CD4-positive, CD25-positive, alpha-beta regulatory T cell (primary cell): ENCODE measurements around the gene ZCCHC4. TPM values are rescaled to one million over a fixed set of nuclear protein-coding genes. Genes with fewer than 3 reads are reported as not detected.

Experiments used
- ATAC-seq, 2 donors: fragments of 150-1000 bp; cut with Tn5 transposase; one replicate each; pipeline ENCODE4 v1.10.0; 2021; ENCODE audit warnings: low read depth in 2 of 2, moderate number of reproducible peaks in 2 of 2, moderate library complexity in 1 of 2
- DNase-seq, 3 donors: peaks; one replicate each; pipeline versions ENCODE4 v3.0.0 to v3.0.0-alpha.2; 2012 to 2022; ENCODE audit warnings: mixed read lengths in 1 of 3
- H3K27ac ChIP-seq: one replicate; pipeline ENCODE4 v1.7.0; 2013; ENCODE audit warnings: mild to moderate bottlenecking, low read length; ENCODE audit not compliant: insufficient read depth, poor library complexity, severe bottlenecking
- H3K27me3 ChIP-seq: one replicate; pipeline ENCODE4 v1.7.0; 2013; ENCODE audit warnings: low read length; ENCODE audit not compliant: control insufficient read depth, insufficient read depth
- H3K36me3 ChIP-seq: one replicate; pipeline ENCODE4 v1.7.0; 2013; ENCODE audit warnings: mild to moderate bottlenecking, low read length, moderate library complexity; ENCODE audit not compliant: control insufficient read depth, insufficient read depth
- H3K4me1 ChIP-seq: 2 replicates; pipeline ENCODE4 v1.7.0; 2013; ENCODE audit warnings: mild to moderate bottlenecking, low read length; ENCODE audit not compliant: insufficient read depth, control insufficient read depth, poor library complexity, severe bottlenecking
- H3K4me3 ChIP-seq: one replicate; pipeline ENCODE4 v1.7.0; 2013; ENCODE audit warnings: low read depth, mild to moderate bottlenecking, low read length, moderate library complexity
- H3K9me3 ChIP-seq, 2 experiments: 1 replicate in 1 of 2; 2 replicates in 1 of 2; pipeline ENCODE4 v1.7.0; 2013; ENCODE audit warnings: low read length in 2 of 2, mild to moderate bottlenecking in 1 of 2, moderate library complexity in 1 of 2; ENCODE audit not compliant: control insufficient read depth in 2 of 2
- H3K27ac Mint-ChIP-seq, 3 donors: one replicate each; pipeline ENCODE4 v1.8.0; 2020 to 2022; ENCODE audit warnings: mild to moderate bottlenecking in 3 of 3, mixed read lengths in 3 of 3, moderate library complexity in 2 of 3
- H3K27me3 Mint-ChIP-seq: one replicate; pipeline ENCODE4 v1.8.0; 2022; ENCODE audit warnings: mild to moderate bottlenecking, mixed read lengths
- H3K36me3 Mint-ChIP-seq: one replicate; pipeline ENCODE4 v1.8.0; 2020; ENCODE audit warnings: mixed read lengths
- H3K4me1 Mint-ChIP-seq, 4 donors: one replicate each; pipeline ENCODE4 v1.8.0; 2020 to 2022; ENCODE audit warnings: mixed read lengths in 4 of 4, mild to moderate bottlenecking in 1 of 4
- H3K4me3 Mint-ChIP-seq, 4 donors: one replicate each; pipeline ENCODE4 v1.8.0; 2020 to 2022; ENCODE audit warnings: mild to moderate bottlenecking in 4 of 4, mixed read lengths in 4 of 4, moderate library complexity in 3 of 4
- H3K9me3 Mint-ChIP-seq, 7 donors: one replicate each; pipeline ENCODE4 v1.8.0; 2020 to 2022; ENCODE audit warnings: mixed read lengths in 7 of 7, mild to moderate bottlenecking in 3 of 7, moderate library complexity in 2 of 7
- polyA plus RNA-seq, 4 donors: library from polyadenylated mRNA; unstranded; fragments of 300-500 nt; fragmentation: Illumina TruSeq; gene quantifications; one replicate each; pipeline ENCODE4 v1.2.3, GENCODE V29; 2021
- total RNA-seq: library from RNA; stranded (reverse); gene quantifications from one replicate; pipeline ENCODE4 v1.2.3, GENCODE V29; 2022

ZCCHC4 gene
- total and polyA plus RNA-seq, 5 donors from 2014 or later, result 9.5 to 16.5 (median 11.4) TPM

- Mint-ChIP-seq H3K4me3 (no peak overlapping the region), H3K4me1 (no peaks in the 10 kb centered on the region), H3K36me3 (no peaks in the 10 kb centered on the region), H3K27me3 (peaks cover 11% of the 10 kb centered on the region), H3K9me3 (no peaks in the 10 kb centered on the region), H3K27ac (no peak overlapping the region)
- ATAC-seq (no peak), DNase-seq (no peak)
- no peak overlapping the region for H3K4me3 ChIP-seq
- H3K27me3 ChIP-seq, result peaks cover 2% of the 10 kb centered on the region
- H3K36me3 ChIP-seq, result no peaks in the 10 kb centered on the region
- no peaks in the 10 kb centered on the region for H3K4me1 ChIP-seq
- no peaks in the 10 kb centered on the region for H3K9me3 ChIP-seq
- no peak overlapping the region for H3K27ac ChIP-seq
Observed at GRCh38 chr4:25297528-25298242, 14.9 kb upstream of the ZCCHC4 start.

DNA sequence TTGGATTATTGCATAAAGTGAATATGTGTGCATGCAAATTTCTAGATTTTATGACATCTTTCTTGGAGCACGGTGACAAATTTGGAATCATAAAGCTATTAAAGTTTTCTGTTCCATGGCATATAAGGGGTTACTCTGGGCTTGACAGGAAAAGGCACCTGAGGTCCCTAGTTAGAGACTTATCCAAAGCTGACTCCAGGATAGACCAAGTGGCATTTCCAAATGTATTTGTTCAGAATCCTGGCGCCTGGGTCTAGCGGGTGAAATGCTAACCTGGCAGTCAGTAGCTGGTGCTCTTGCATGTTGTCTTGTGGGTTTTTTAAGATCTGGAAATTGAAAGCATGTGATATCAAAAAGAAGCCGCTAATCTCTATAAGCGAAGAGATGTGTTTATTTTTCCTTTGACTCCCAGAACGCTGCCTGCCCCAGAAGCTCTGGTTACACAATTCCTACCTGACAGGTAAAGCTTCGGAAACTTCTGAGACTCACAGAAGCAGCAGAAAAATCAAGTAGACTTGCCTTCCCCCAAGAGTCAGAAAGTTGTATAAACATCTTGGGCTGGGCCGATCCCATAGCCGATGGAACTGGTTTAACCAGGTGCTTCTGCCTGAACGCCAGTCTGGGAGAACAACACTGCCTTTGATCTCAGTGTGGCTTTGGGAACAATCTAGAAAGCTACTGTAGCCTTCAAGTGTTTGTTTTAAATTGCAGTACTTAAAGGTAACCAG lies 12.9 kb upstream of the ZCCHC4 start:
- Histone ChIP-seq H3K4me3 (no peak overlapping the region), H3K36me3 (no peaks in the 10 kb centered on the region), H3K27me3 (peaks cover 2% of the 10 kb centered on the region), H3K27ac (no peak overlapping the region), H3K4me1 (no peaks in the 10 kb centered on the region), H3K9me3 (no peaks in the 10 kb centered on the region)
- Mint-ChIP-seq H3K4me1 (no peaks in the 10 kb centered on the region), H3K27ac (no peak overlapping the region), H3K9me3 (no peaks in the 10 kb centered on the region), H3K36me3 (no peaks in the 10 kb centered on the region), H3K27me3 (peaks cover 6% of the 10 kb centered on the region), H3K4me3 (no peak overlapping the region)
- ATAC-seq, result no peak
- DNase-seq, result no peak

GRCh38 chr4:25301471-25301870 lies 11.1 kb upstream of the ZCCHC4 start:
- no peak overlapping the region for H3K27ac Mint-ChIP-seq
- H3K4me1 ChIP-seq, result no peaks in the 10 kb centered on the region
- H3K27me3 Mint-ChIP-seq, result peaks cover 11% of the 10 kb centered on the region
- peaks cover 4% of the 10 kb centered on the region for H3K27me3 ChIP-seq
- no peak for ATAC-seq
- no peaks in the 10 kb centered on the region for H3K36me3 Mint-ChIP-seq
- no peak overlapping the region for H3K4me3 ChIP-seq
- no peak for DNase-seq
- H3K9me3 ChIP-seq, result no peaks in the 10 kb centered on the region
- no peaks in the 10 kb centered on the region for H3K9me3 Mint-ChIP-seq
- H3K4me3 Mint-ChIP-seq, result no peak overlapping the region
- no peaks in the 10 kb centered on the region for H3K36me3 ChIP-seq
- no peaks in the 10 kb centered on the region for H3K4me1 Mint-ChIP-seq
- H3K27ac ChIP-seq, result no peak overlapping the region

- Histone ChIP-seq H3K4me3 (no peak overlapping the region), H3K9me3 (no peaks in the 10 kb centered on the region), H3K27me3 (peaks cover 4% of the 10 kb centered on the region), H3K27ac (no peak overlapping the region), H3K4me1 (no peaks in the 10 kb centered on the region), H3K36me3 (no peaks in the 10 kb centered on the region)
- no peaks in the 10 kb centered on the region for H3K4me1 Mint-ChIP-seq
- peaks cover 11% of the 10 kb centered on the region for H3K27me3 Mint-ChIP-seq
- H3K4me3 Mint-ChIP-seq, result no peak overlapping the region
- ATAC-seq (no peak), DNase-seq (no peak)
- H3K36me3 Mint-ChIP-seq, result no peaks in the 10 kb centered on the region
- no peak overlapping the region for H3K27ac Mint-ChIP-seq
- H3K9me3 Mint-ChIP-seq, result peaks cover 0 to 1% (median 0%) of the 10 kb centered on the region in 7 donors
Observed at GRCh38 chr4:25302626-25303025, 9.9 kb upstream of the ZCCHC4 start.

GRCh38 chr4:25303578-25303977 lies 9.0 kb upstream of the ZCCHC4 start:
- Mint-ChIP-seq H3K4me3 (no peak overlapping the region), H3K36me3 (no peaks in the 10 kb centered on the region), H3K27me3 (peaks cover 11% of the 10 kb centered on the region), H3K4me1 (no peaks in the 10 kb centered on the region), H3K27ac (no peak overlapping the region), H3K9me3 (peaks cover 0 to 1% (median 0%) of the 10 kb centered on the region in 7 donors)
- no peak overlapping the region for H3K27ac ChIP-seq
- H3K4me3 ChIP-seq, result no peak overlapping the region
- DNase-seq (no peak), ATAC-seq (no peak)
- no peaks in the 10 kb centered on the region for H3K4me1 ChIP-seq
- H3K36me3 ChIP-seq, result no peaks in the 10 kb centered on the region
- H3K9me3 ChIP-seq, result no peaks in the 10 kb centered on the region
- H3K27me3 ChIP-seq, result peaks cover 4% of the 10 kb centered on the region

- DNase-seq (no peak), ATAC-seq (no peak)
- Mint-ChIP-seq H3K36me3 (no peaks in the 10 kb centered on the region), H3K9me3 (peaks cover 0 to 1% (median 0%) of the 10 kb centered on the region in 7 donors), H3K4me1 (peaks cover 0 to 10% (median 2%) of the 10 kb centered on the region in 4 donors), H3K27ac (no peak overlapping the region), H3K27me3 (peaks cover 8% of the 10 kb centered on the region), H3K4me3 (no peak overlapping the region)
- Histone ChIP-seq H3K27ac (no peak overlapping the region), H3K27me3 (peaks cover 2% of the 10 kb centered on the region), H3K9me3 (no peaks in the 10 kb centered on the region), H3K4me3 (no peak overlapping the region), H3K36me3 (no peaks in the 10 kb centered on the region), H3K4me1 (no peaks in the 10 kb centered on the region)
Observed at GRCh38 chr4:25306518-25307057, 6.0 kb upstream of the ZCCHC4 start.

DNA sequence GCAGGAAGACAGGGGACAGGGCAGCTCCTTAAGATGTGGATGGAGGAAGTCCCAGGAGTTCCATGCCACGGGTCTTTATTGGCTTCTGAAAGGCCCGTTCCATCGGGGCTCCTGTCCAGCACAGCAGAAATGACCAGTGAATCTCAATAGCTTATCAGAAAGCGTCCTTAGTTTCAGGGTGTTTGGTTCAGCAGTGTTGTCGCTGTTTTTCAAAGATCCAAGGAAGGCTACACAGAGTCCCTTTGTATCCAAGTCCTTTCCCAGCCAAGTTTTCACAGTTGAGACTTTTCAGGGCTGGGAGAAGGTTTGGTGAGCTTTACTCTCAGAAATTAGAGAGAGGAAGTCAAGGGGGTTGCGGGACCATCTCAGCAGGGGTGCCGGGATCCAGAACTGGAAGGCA lies 5.0 kb upstream of the ZCCHC4 start:
- H3K27me3 Mint-ChIP-seq, result peaks cover 8% of the 10 kb centered on the region
- H3K36me3 Mint-ChIP-seq, result no peaks in the 10 kb centered on the region
- peak overlapping the region in 1 of 4 donors; percentile 47 for H3K4me3 Mint-ChIP-seq
- Histone ChIP-seq H3K9me3 (no peaks in the 10 kb centered on the region), H3K4me1 (no peaks in the 10 kb centered on the region), H3K4me3 (no peak overlapping the region), H3K36me3 (no peaks in the 10 kb centered on the region), H3K27me3 (peaks cover 2% of the 10 kb centered on the region), H3K27ac (no peak overlapping the region)
- no peak overlapping the region for H3K27ac Mint-ChIP-seq
- peaks cover 0 to 1% (median 0%) of the 10 kb centered on the region in 7 donors for H3K9me3 Mint-ChIP-seq
- no peak for DNase-seq
- H3K4me1 Mint-ChIP-seq, result peaks cover 0 to 16% (median 6%) of the 10 kb centered on the region in 4 donors
- ATAC-seq, result no peak
